H9 (cell line): ENCODE results near the gene BCL7C. TPM values are rescaled to one million over a fixed set of nuclear protein-coding genes. Genes with fewer than 3 reads are reported as not detected.

ENCODE experiments used
- DNase-seq: peaks from one replicate; pipeline ENCODE4 v3.0.0-alpha.2; 2017
- H2AFZ ChIP-seq: one replicate; pipeline ENCODE4 v1.6.1; 2013; ENCODE audit warnings: mild to moderate bottlenecking, low read length, control low read depth, moderate library complexity
- H2AK5ac ChIP-seq: 2 replicates; pipeline ENCODE4 v1.6.1; 2013; ENCODE audit warnings: low read length, control low read depth, mixed read lengths; ENCODE audit not compliant: insufficient read length
- H2BK120ac ChIP-seq: one replicate; pipeline ENCODE4 v1.6.1; 2013; ENCODE audit warnings: low read depth, mild to moderate bottlenecking, low read length, control low read depth, inconsistent platforms; ENCODE audit not compliant: poor library complexity, severe bottlenecking
- H2BK12ac ChIP-seq: 2 replicates; pipeline ENCODE4 v1.6.1; 2013; ENCODE audit warnings: low read length, control low read depth, mixed read lengths, low read depth; ENCODE audit not compliant: insufficient read length
- H2BK15ac ChIP-seq: 2 replicates; pipeline ENCODE4 v1.6.1; 2013; ENCODE audit warnings: low read depth, low read length, control low read depth
- H2BK20ac ChIP-seq: one replicate; pipeline ENCODE4 v1.6.1; 2013; ENCODE audit warnings: low read depth, mild to moderate bottlenecking, low read length, control low read depth, inconsistent platforms; ENCODE audit not compliant: poor library complexity, severe bottlenecking
- H2BK5ac ChIP-seq: 2 replicates; pipeline ENCODE4 v1.6.1; 2013; ENCODE audit warnings: low read length, control low read depth, mixed read lengths; ENCODE audit not compliant: insufficient read length
- H3K14ac ChIP-seq: 2 replicates; pipeline ENCODE4 v1.6.1; 2013; ENCODE audit warnings: low read length, control low read depth; ENCODE audit not compliant: insufficient read depth
- H3K18ac ChIP-seq: 2 replicates; pipeline ENCODE4 v1.6.1; 2013; ENCODE audit warnings: low read depth, mild to moderate bottlenecking, mixed read lengths, low read length, control low read depth; ENCODE audit not compliant: insufficient read length
- H3K23ac ChIP-seq: 2 replicates; pipeline ENCODE4 v1.6.1; 2013; ENCODE audit warnings: low read length, control low read depth, mixed read lengths, low read depth; ENCODE audit not compliant: insufficient read length
- H3K23me2 ChIP-seq: 2 replicates; pipeline ENCODE4 v1.6.1; 2013; ENCODE audit warnings: low read depth, mild to moderate bottlenecking, mixed read lengths, low read length, control low read depth; ENCODE audit not compliant: insufficient read length, poor library complexity, severe bottlenecking
- H3K27ac ChIP-seq: 2 replicates; pipeline ENCODE4 v1.5.1; 2013; ENCODE audit warnings: low read length, control low read depth, mixed read lengths, low read depth; ENCODE audit not compliant: insufficient read length
- H3K27me3 ChIP-seq: 2 replicates; pipeline ENCODE4 v1.6.1; 2013; ENCODE audit warnings: low read length, control low read depth, inconsistent platforms; ENCODE audit not compliant: insufficient read depth
- H3K4ac ChIP-seq: 2 replicates; pipeline ENCODE4 v1.6.1; 2013; ENCODE audit warnings: low read depth, mild to moderate bottlenecking, control low read depth, inconsistent platforms, low read length, moderate library complexity
- H3K4me1 ChIP-seq: 2 replicates; pipeline ENCODE4 v1.6.1; 2013; ENCODE audit warnings: low read length, control low read depth, inconsistent platforms; ENCODE audit not compliant: insufficient read depth
- H3K4me2 ChIP-seq: 2 replicates; pipeline ENCODE4 v1.6.1; 2013; ENCODE audit warnings: low read length, control low read depth, mixed read lengths; ENCODE audit not compliant: insufficient read length, insufficient read depth
- H3K56ac ChIP-seq: 2 replicates; pipeline ENCODE4 v1.6.1; 2013; ENCODE audit warnings: low read depth, mild to moderate bottlenecking, mixed read lengths, low read length, control low read depth; ENCODE audit not compliant: insufficient read length
- H3K79me1 ChIP-seq: 2 replicates; pipeline ENCODE4 v1.6.1; 2013; ENCODE audit warnings: low read depth, mild to moderate bottlenecking, moderate library complexity, low read length, control low read depth, inconsistent platforms; ENCODE audit not compliant: insufficient read depth, poor library complexity, severe bottlenecking
- H3K79me2 ChIP-seq: 2 replicates; pipeline ENCODE4 v1.6.1; 2013; ENCODE audit warnings: low read length, control low read depth, inconsistent platforms; ENCODE audit not compliant: insufficient read depth
- H3K9ac ChIP-seq: 2 replicates; pipeline ENCODE4 v1.6.1; 2013; ENCODE audit warnings: low read length, control low read depth, mixed read lengths; ENCODE audit not compliant: insufficient read length; ENCODE audit errors: extremely low read depth
- H3K9me3 ChIP-seq: one replicate; pipeline ENCODE4 v1.6.1; 2013; ENCODE audit warnings: low read depth, low read length, inconsistent platforms; ENCODE audit not compliant: control insufficient read depth
- H3T11ph ChIP-seq: one replicate; pipeline ENCODE4 v1.6.1; 2013; ENCODE audit warnings: mild to moderate bottlenecking, low read length, control low read depth, inconsistent platforms
- H4K20me1 ChIP-seq: one replicate; pipeline ENCODE4 v1.6.1; 2013; ENCODE audit not compliant: control insufficient read depth, insufficient read length, insufficient read depth
- H4K5ac ChIP-seq: 2 replicates; pipeline ENCODE4 v1.6.1; 2013; ENCODE audit warnings: low read depth, mild to moderate bottlenecking, mixed read lengths, low read length, control low read depth; ENCODE audit not compliant: insufficient read length
- H4K8ac ChIP-seq: replicated peaks from 2 replicates; pipeline ENCODE4 v1.6.1; 2013; ENCODE audit warnings: low read length, control low read depth, mixed read lengths, low read depth; ENCODE audit not compliant: insufficient read length
- H4K91ac ChIP-seq: 2 replicates; pipeline ENCODE4 v1.6.1; 2013; ENCODE audit warnings: low read depth, mild to moderate bottlenecking, moderate library complexity, mixed read lengths, low read length, control low read depth; ENCODE audit not compliant: insufficient read length
- H3K27ac Mint-ChIP-seq, 3 experiments: 2 replicates in 2 of 3; 3 replicates in 1 of 3; pipeline ENCODE4 v1.8.0; 2020 to 2021; ENCODE audit warnings: mixed read lengths in 3 of 3, mild to moderate bottlenecking in 1 of 3, moderate library complexity in 1 of 3
- H3K27me3 Mint-ChIP-seq: 2 replicates; pipeline ENCODE4 v1.8.0; 2021; ENCODE audit warnings: low read depth, mild to moderate bottlenecking, moderate library complexity, mixed read lengths
- H3K36me3 Mint-ChIP-seq, 3 experiments: 2 replicates in 2 of 3; 3 replicates in 1 of 3; pipeline ENCODE4 v1.8.0; 2020 to 2021; ENCODE audit warnings: low read depth in 3 of 3, mixed read lengths in 3 of 3; ENCODE audit not compliant: insufficient read depth in 1 of 3
- H3K4me1 Mint-ChIP-seq, 2 experiments: 2 replicates each; pipeline ENCODE4 v1.8.0; 2020; ENCODE audit warnings: mixed read lengths in 2 of 2
- H3K4me3 Mint-ChIP-seq, 2 experiments: 2 replicates in 1 of 2; 3 replicates in 1 of 2; pipeline ENCODE4 v1.8.0; 2020 to 2021; ENCODE audit warnings: mild to moderate bottlenecking in 2 of 2, mixed read lengths in 2 of 2, moderate library complexity in 1 of 2
- H3K9me3 Mint-ChIP-seq, 2 experiments: 2 replicates in 1 of 2; 3 replicates in 1 of 2; pipeline ENCODE4 v1.8.0; 2020; ENCODE audit warnings: mild to moderate bottlenecking in 2 of 2, mixed read lengths in 2 of 2, moderate library complexity in 1 of 2
- WGBS: extraction: QIAGEN DNeasy Blood & Tissue Kit; methylation state at CpG from one replicate; pipeline ENCODE4 v1.1.7; 2013; ENCODE audit warnings: missing lambda C conversion rate, low lambda C conversion rate, mixed read lengths; ENCODE audit not compliant: insufficient read length; ENCODE audit errors: extremely low coverage; 5-methylcytosine and 5-hydroxymethylcytosine counted together
- total RNA-seq: library from RNA; stranded (reverse); gene quantifications from 2 replicates; pipeline ENCODE4 v1.2.1, GENCODE V29; 2021
- TF ChIP-seq, protein P1 (sequence below): fragments of 200-600 bp; sonication (generic); conservative IDR thresholded peaks from 3 replicates; pipeline ENCODE4 v1.8.0; 2021; ENCODE audit warnings: antibody characterized with exemption, mild to moderate bottlenecking

BCL7C gene
- total RNA-seq, 1 experiment from 2014 or later: 18.3 TPM

DNA sequence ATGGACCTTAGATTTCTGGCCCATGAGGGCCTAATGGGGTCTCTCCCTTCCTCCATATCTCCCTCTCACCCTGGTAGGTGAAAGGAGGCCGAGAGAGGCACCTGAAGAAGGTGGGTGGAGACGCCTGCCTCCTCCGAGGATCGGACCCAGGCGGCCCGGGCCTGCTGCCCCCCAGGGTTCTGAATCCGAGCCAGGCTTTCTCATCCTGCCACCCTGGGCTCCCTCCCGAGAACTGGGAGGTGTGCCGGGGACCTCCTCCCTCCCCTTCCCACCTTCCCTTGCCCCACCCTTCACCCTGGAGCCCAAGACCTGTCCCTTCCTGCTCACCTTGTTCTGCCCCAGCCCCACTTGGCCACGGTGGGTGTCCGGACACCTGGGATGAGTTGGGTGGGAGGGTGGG, 34.5 kb upstream of the BCL7C start:
- no CpG with 5 or more reads among the region's 11 CpGs for WGBS
- Histone ChIP-seq H4K20me1 (no peaks in the 10 kb centered on the region), H2BK120ac (no peak overlapping the region)

More for the DNA sequence above, 34.5 kb upstream of the BCL7C start:
- no peak overlapping the region for H4K5ac ChIP-seq
- no peaks in the 10 kb centered on the region for H3K4me1 ChIP-seq
- H2AFZ ChIP-seq: no peak overlapping the region
- H3K9me3 ChIP-seq: no peaks in the 10 kb centered on the region
- no peak overlapping the region for H3K56ac ChIP-seq
- H4K8ac ChIP-seq: no peak overlapping the region
- no peak overlapping the region for H3K23ac ChIP-seq
- Mint-ChIP-seq H3K36me3 (peaks cover 33 to 44% (median 43%) of the 10 kb centered on the region in 3 experiments), H3K4me1 (peaks cover 10 to 24% of the 10 kb centered on the region in 2 experiments), H3K27ac (no peak overlapping the region), H3K9me3 (no peaks in the 10 kb centered on the region), H3K4me3 (peak overlapping the region in 1 of 2 experiments; percentile 62; a peak in 2 of 5 replicates), H3K27me3 (no peaks in the 10 kb centered on the region)
- H3K79me1 ChIP-seq: no peaks in the 10 kb centered on the region
- H3T11ph ChIP-seq: no peak overlapping the region
- H3K14ac ChIP-seq: no peak overlapping the region; the same call in 1 of the 2 replicates
- TF ChIP-seq, protein P1, sequence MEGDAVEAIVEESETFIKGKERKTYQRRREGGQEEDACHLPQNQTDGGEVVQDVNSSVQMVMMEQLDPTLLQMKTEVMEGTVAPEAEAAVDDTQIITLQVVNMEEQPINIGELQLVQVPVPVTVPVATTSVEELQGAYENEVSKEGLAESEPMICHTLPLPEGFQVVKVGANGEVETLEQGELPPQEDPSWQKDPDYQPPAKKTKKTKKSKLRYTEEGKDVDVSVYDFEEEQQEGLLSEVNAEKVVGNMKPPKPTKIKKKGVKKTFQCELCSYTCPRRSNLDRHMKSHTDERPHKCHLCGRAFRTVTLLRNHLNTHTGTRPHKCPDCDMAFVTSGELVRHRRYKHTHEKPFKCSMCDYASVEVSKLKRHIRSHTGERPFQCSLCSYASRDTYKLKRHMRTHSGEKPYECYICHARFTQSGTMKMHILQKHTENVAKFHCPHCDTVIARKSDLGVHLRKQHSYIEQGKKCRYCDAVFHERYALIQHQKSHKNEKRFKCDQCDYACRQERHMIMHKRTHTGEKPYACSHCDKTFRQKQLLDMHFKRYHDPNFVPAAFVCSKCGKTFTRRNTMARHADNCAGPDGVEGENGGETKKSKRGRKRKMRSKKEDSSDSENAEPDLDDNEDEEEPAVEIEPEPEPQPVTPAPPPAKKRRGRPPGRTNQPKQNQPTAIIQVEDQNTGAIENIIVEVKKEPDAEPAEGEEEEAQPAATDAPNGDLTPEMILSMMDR: no peak
- H3K4ac ChIP-seq: no peak overlapping the region
- no peak overlapping the region for H2BK20ac ChIP-seq
- H3K18ac ChIP-seq: no peak overlapping the region
- no peak overlapping the region for H3K9ac ChIP-seq
- H3K27me3 ChIP-seq: no peaks in the 10 kb centered on the region
- no peak overlapping the region for H3K4me2 ChIP-seq
- H2AK5ac ChIP-seq: no peak overlapping the region
- H3K27ac ChIP-seq: no peak overlapping the region
- no peak overlapping the region for H2BK5ac ChIP-seq
- peaks cover 8% of the 10 kb centered on the region for H3K23me2 ChIP-seq
- H2BK15ac ChIP-seq: no peak overlapping the region
- no peak overlapping the region for H2BK12ac ChIP-seq
- no peaks in the 10 kb centered on the region for H3K79me2 ChIP-seq
- no peak for DNase-seq
- H4K91ac ChIP-seq: no peak overlapping the region
